Astrocyte of the spinal cord (primary cell): Measurements from ENCODE around the gene ASAP3.
A peak's percentile ranks its signal among the peaks of the same experiment; 100 is the strongest.

Source experiments
- DNase-seq: peaks from one replicate; pipeline ENCODE4 v3.0.0; 2011; ENCODE audit warnings: low read depth, low spot score
- H3K4me3 ChIP-seq: 2 replicates; pipeline ENCODE4 v1.5.1; 2011; ENCODE audit warnings: low read depth, mild to moderate bottlenecking, low read length, moderate library complexity
- CTCF ChIP-seq: IDR thresholded peaks from 2 replicates; pipeline ENCODE4 v1.5.1; 2012; ENCODE audit warnings: low read depth, mild to moderate bottlenecking, low read length, inconsistent platforms
- in situ Hi-C: cut with HindIII; loops from 2 replicates; pipeline ENCODE4 v1.10.0; 2017; ENCODE audit warnings: low sequenced_read_pairs

The ASAP3 gene

GRCh38 chr1:23477359-23478144 lies 6.4 kb downstream of the ASAP3 start:
- TF ChIP-seq CTCF = no peak
- DNase-seq = no peak
- in situ Hi-C loops = no loop called here
- no peak overlapping the region for H3K4me3 ChIP-seq

GRCh38 chr1:23475641-23476040 lies 8.3 kb downstream of the ASAP3 start:
- TF ChIP-seq CTCF = no peak
- DNase-seq = no peak
- in situ Hi-C loops = no loop called here
- no peak overlapping the region for H3K4me3 ChIP-seq

GRCh38 chr1:23475134-23475628 lies 8.8 kb downstream of the ASAP3 start:
- H3K4me3 ChIP-seq = no peak overlapping the region
- DNase-seq = peak; percentile 92
- TF ChIP-seq CTCF = no peak
- in situ Hi-C loops = no loop called here

GRCh38 chr1:23473037-23473800 lies 10.8 kb downstream of the ASAP3 start:
- peak; percentile 32 for DNase-seq
- no peak overlapping the region for H3K4me3 ChIP-seq
- no peak for TF ChIP-seq CTCF
- in situ Hi-C loops = no loop called here

- no peak for DNase-seq
- in situ Hi-C loops = no loop called here
- no peak overlapping the region for H3K4me3 ChIP-seq
- no peak for TF ChIP-seq CTCF
These were observed 11.5 kb downstream of the ASAP3 start for GRCh38 chr1:23472351-23473036.

GRCh38 chr1:23471473-23472075 lies 12.4 kb downstream of the ASAP3 start:
- TF ChIP-seq CTCF = no peak
- no peak for DNase-seq
- no peak overlapping the region for H3K4me3 ChIP-seq
- in situ Hi-C loops = no loop called here
